HG03097 (cell line): ENCODE data around the gene GAS6.
"Not testable (repeated sequence)": the region's sequence is repeated elsewhere in the genome, so short reads cannot be mapped to it uniquely, and the experiment has no call there.

Experiments used
- ATAC-seq: cut with Tn5 transposase; IDR thresholded peaks from one replicate; pipeline ENCODE4 v1.9.1; 2021; ENCODE audit not compliant: unreplicated experiment, low FRiP score

GAS6 gene

DNA sequence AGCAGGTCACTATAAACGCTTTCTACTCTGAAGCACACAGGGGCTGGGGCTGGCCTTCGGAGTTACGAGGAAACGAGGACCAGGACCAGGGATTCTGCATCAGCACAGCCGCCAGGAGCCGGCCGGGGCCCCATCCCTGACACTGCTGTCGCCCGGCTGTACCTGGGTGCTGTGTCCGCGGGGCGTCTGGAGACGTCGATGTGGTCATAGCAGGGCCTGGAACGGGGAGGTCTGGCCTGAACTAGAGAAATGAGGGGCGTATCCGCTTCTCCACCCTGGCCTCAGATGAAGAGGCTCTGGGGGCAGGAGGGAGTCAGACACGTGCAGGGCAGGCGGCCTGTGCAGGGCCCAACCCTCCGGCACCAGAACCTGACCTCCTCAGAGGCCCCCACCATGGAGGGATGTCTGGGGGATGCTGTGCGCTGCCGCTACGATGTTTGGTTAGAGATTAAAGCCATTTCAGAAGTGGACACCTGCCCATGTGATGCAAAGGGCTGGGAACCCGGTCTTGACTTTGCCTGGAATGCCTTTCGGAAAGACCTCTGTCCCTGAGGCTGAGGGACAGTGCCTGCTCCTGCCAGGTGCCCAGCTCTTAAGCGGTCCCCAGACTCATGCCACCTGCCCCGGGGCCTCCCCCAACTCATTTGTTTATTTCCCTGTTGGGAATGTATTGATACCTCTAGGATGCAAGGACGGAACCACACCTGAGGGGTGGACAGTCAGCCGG lies 21.4 kb downstream of the GAS6 start:
- no peak for ATAC-seq

DNA sequence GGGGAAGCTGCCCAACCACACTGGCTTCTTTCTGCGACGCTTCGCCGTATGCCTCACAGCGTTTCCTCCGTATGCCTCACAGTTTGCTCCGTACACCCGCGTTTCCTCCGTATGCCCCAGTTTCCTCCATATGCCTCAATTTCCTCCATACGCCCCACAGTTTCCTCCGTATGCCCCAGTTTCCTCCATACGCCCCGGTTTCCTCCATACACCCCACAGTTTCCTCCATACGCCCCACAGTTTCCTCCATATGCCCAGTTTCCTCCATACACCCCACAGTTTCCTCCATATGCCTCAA lies 22.6 kb downstream of the GAS6 start:
- ATAC-seq: no peak

DNA sequence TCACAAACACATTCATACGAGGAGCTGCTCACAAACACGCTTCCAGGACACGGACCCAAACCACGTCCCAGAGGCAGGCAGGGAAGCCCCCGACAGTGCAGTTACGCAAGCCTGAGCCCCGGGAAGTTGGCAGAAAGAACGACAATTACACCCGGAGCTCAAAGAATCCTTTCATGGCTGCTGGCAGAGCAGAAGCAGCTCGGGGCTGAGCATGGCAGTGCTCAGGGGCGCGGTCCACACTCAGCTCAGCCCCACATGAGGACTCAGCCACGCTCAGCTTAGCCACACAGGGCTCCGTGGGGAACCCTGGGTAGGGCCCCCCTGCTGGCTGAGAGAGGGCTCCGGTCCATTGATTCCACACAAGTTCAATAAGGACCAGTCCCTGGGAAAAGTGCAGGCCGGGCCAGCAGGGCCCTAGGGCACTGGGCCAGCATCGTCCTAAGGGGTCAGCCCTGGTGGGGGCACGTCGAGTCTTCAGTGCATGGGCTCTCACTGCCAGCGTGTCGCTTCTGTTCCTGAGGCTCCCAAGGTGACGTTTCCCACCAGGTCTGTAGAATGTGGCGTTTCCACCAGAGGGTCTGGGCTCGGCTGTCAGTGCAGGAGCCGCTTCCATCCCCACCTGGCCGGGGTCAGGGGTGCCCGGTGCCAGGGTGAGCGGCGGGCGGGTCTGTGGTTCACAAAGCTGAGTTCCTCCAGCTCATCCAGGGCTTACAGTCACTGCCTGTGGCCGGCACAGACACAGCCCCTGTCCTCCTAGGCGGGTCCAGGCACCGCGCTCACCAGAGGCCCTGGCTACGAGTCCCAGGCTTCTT lies 23.1 kb downstream of the GAS6 start:
- no peak for ATAC-seq

DNA sequence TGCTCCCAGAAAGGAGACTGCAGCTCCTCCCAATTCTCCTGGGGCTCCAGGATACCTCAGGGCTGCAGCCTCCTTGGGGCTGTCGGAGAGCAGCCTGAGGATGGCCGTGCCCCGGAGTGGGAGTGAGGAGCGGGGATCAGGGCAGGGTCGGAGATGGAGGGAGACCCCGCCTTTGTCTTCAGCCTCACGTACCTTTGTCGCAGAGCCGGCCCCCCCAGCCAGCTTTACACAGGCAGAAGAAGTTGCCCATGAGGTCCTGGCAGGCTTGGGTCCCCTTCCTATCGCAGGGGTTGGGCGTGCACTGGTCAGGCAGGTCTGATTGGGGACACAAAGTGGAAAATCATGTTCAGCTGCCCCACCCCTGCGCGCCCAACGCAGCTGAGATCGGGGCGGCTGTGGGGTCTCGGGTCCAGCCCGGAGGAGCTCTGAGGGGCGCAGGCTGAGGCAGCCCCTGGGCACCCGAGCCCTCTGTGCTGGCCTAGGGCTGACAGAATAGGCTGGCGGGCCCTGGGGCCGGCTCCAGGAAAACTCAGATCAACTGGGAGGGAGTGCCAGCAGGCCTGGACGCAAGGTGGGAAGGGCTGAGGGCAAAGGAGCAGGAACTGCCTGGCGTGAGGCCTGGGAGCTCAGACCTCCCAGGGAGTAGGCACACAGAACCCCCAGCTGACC lies 24.2 kb downstream of the GAS6 start:
- ATAC-seq: no peak

DNA sequence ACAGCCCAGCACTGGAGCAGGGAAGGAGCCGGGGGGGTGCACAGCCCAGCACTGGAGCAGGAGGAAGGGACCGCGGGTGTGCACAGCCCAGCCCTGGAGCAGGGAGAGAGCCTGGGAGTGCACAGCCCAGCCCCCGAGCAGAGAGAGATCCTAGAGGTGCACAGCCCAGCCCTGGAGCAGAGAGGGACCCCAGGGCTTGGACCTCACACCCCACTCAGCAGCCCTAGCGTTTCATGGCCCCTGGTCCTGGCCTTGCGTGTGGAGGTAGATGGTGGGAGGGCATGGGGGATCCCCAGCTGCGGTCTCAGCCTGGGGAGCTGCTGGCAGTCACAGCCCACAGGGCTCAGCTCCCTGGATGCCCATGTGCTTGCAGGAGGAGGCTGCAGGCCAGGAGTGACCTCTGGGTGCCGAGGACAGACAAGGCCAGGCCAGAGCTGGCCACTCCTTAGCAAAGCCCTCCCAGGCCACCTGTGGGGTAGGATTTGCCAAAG lies 25.1 kb downstream of the GAS6 start:
- no peak for ATAC-seq

DNA sequence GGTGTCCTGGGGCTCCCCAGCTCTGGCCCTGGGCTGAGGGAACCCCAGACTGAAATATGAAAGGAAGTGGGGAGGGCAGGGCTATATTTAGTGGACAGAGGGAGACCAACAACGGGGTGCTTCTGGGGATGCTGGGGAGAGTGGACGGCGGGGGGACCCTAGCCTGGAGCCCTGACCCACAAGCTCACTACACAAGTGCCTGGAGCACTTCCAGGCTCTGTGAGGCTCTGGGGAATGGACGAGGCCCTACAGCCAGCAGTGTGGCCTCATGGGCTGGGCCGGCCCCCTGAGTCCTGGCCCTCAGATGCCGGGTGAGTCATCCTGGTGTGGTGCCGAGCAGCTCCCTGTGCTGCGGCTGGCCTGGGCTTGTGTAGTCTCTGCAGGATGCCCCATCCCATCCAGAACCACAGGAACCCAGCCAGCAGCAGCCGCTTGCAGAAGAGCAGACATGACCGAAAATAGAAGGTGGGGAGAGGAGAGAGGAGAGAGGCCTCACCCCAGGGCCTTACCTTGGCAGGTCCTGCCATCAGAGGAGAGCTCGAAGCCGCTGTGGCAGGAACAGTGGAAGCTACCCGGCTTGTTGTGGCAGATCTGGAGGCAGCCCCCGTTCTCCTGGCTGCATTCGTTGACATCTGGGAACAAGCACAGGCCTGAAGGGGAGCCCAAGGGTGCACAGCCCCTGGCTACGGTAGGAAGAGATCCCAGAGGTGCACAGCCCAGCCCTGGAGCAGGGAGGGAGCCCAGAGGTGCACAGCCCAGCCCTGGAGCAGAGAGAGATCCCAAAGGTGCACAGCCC lies 26.1 kb downstream of the GAS6 start:
- ATAC-seq: no peak

DNA sequence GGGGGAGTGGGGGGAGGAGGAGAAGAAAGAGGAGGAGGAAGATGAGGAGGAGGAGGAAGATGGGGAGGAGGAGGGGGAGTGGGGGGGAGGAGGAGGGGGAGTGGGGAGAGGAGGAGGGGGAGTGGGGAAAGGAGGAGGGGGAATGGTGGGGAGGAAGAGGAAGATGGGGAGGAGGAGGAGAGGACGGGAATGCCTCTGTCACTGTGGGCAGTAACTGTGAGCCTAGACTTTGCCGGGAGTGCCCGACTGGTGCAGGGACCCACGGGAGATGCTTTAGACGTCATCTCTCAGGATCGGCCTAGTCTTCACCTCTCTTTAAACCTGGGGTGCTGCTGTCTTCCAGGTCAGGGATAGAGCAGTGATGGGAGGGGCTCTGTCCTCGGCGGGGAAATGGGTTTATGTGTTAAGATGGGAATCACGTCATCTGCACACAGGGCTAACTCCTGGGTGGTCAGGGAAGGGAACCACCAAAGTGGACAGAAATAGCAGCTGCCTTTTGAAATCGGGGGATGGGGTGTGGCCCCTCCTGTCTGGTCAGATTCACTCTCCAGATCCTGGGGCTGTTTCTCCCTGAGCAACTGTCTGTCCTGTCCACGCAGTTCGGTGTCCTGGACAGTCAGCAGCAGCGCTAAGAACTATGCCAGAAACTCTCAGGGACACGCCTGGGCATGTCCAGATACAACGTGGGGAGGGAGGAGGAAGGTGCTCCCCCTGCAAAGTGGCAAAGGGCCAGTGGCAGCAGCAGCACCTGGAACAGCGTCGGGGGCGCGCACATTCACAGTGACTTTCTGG lies 26.9 kb downstream of the GAS6 start:
- ATAC-seq: no peak

DNA sequence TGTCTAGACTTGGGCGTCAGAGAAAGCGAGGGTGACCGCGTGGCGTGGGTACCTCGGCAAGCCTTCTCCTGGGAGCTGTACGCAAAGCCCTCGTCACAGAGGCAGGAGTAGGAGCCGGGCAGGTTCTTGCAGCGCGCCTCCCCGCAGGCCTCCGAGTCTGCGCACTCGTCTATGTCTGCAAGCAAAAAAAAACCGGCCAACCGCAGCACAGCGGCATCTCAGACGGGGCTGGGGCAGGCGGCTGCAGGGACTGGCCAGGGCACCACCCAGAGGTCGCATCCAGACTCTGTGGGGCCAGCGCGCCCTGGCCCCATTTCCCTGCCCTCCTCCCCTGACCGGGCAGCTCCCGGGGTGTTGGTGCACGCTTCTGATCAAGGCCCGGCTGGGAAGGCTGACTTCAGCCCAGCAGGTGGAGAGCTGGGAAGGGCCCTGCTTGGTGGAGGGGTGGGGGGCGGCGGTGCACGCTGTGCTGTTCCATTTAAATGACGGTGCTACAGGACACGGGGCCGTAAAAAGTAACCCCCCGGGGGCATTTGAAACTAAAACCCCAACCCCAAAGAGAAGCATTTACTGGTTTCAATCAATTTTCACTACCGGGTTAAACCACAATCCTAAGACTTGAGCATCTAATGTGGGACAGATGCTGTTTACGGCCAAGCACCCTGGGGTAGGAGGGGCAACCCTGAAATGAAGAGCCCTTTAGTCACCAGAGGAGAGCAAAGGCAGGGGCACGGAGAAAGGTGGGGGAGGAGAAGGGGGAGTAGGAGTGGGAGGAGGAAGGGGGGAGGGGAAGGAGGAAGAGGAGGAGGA lies 28.2 kb downstream of the GAS6 start:
- ATAC-seq: no peak

DNA sequence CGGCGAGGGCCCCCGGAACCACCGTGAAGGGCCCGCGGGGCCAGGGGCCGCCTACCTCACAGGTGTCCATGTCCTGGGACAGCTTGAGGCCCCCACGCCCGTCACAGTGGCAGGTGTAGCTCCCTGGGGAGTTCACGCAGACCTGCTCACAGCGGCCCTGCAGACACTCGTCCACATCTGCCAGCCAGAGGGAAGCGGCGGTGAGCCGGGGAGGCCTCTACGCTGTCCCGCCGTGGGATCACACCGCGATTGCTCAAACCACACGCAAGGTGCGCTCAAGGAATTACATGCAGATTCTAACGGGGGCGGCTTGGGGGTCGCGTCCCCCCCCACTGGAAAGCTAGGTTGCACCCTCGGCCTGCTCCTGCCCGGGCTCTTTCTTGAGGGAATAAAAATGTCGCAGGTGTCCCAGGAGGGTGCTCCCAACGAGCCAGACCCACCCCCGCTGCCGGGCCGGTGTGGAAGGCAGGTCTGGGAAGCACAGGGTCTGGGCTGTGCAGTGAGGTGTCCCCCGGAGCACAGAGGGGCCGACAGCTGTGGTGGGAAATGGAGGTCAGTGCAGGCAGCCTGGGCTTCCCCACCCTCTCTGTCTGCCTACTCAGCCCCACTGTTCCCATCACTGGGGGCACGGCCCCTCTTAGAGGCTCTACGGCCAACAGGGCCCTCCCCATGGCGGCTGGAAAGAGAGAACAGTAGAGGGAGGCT lies 29.2 kb downstream of the GAS6 start:
- ATAC-seq: no peak

DNA sequence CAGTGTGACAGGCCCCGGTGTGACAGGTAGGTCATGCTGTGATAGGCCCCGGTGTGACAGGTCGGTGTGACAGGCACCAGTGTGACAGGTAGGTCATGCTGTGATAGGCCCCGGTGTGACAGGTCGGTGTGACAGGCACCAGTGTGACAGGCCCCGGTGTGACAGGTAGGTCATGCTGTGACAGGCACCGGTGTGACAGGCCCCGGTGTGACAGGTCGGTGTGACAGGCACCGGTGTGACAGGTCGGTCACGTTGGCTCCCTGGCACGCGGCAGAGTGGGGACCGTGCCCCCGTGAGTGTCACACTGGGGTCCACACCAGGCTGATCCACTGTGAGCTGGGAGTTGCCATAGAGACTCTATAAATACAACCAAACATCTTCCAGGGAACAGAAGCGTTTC lies 29.9 kb downstream of the GAS6 start:
- not testable (repeated sequence) for ATAC-seq

DNA sequence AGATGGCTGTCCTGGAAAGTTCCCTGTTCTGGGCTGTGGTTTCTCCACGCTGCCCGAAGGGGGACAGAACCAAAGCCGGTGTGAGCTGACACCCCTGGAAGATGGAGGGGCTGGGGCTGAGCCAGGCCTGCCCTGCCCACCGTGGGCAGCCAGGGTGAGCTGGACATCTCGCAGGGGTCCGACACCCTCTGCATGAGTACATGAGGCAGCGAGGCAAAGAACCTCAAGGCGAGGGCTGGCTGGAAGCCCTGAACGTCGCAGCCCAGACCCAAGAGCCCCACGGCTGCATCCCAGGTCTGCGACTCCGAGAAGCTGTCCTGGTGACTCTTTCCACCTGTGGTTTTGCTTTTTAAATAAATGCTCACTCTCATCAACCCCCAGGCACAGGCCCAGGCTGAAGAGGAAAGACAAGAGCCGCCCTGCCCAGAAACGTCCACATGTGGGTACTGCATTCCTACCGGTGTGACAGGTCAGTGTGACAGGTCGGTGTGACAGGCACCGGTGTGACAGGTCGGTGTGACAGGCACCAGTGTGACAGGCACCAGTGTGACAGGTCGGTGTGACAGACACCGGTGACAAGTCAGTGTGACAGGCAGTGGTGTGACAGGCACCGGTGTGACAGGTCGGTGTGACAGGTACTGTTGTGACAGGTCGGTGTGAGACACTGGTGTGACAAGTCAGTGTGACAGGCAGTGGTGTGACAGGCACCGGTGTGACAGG lies 30.6 kb downstream of the GAS6 start:
- ATAC-seq: no peak

DNA sequence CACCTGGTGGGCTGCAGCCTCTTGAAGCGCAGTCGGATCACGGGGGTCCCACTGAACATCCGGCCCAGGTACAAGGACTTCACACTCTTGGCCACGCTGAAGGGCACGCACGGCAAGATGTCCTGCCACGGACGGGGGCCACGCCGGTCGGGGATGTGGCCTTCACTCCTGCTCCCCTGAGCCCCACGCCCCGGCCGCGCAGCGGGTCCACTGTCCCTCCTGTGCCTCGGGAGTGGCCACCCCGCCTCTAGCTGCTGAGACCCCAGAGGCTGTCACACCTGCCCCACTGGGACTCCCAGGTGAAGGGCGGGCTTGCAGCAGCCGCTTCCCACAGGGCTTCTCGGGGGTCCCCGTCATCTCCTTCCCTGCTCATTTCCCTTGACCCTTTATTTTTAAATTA lies 31.2 kb downstream of the GAS6 start:
- no peak for ATAC-seq

DNA sequence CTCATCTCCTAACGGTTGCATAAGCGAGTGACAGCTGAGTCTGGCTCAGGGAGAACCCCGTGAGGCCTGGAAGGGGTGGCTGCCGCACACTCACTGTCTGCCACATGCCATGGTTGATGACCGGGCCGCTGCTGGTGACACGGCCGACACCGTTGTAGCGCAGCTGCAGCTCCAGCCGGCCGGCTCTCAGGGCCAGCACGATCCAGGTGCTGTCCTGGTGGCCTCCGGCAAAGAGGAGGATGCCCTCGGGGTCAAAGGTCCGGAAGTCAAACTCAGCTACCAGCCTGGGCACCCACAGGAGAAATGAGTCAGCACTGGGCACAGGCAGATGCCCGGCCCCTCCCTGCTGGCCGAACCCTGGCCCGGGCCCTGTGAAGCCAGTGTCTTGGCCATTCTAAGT lies 31.7 kb downstream of the GAS6 start:
- no peak for ATAC-seq

DNA sequence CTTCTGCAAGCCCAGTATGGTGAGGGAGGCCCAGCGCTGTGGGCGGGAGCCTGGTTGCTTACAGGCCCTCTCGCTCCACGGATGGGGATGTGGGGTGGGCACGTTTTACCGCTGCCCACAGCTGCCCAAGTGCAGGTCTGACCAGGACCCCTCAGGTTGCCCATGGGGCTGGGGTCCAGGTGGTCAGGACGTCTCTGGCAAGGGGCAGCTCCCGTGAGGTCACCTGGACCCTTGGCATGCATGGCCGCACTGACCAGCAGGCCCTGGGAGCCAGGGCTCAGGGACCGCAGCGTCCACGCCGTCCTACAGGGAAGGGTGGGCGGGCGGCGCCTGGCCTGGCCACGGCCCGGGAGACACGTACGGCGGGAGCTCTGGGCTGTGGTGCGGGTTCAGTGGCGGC lies 32.8 kb downstream of the GAS6 start:
- ATAC-seq: no peak

DNA sequence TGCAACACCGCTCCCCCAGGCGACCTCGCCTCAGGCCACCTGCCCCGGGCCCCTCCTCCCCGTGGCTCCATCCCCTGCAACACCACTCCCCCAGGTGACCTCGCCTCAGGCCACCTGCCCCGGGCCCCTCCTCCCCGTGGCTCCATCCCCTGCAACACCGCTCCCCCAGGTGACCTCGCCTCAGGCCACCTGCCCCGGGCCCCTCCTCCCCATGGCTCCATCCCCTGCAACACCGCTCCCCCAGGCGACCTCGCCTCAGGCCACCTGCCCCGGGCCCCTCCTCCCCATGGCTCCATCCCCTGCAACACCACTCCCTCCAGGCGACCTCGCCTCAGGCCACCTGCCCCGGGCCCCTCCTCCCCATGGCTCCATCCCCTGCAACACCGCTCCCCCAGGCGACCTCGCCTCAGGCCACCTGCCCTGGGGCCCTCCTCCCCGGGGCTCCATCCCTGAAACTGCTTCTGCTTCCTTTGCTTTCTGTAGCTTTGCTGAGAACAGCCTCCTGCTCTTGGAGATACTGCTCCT lies 33.4 kb downstream of the GAS6 start:
- not testable (repeated sequence) for ATAC-seq

DNA sequence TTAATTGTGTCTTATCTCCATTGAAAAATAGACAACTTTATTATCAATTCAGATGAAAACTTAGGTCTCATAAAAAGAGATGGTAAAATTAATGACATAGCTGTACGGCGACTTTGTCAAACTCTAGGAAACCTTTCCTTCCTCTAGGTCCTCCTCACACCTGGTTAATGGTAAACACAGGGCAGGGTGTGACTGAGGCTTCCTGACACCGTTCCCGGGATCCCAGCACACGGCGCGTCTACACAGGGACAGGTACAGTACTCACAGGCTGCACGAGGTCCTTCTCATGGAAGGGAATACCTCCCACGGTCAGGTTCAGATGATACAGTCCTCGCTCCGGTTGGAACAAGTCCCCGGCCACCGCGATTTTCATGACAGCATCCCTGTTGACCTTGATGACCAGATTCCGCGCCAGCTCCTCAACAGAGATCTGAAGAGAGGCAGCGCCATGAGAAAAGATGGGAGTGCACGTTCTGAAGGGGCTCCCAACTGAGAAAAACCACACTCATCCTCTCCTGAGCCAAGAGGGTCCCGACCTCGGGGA lies 35.5 kb downstream of the GAS6 start:
- no peak for ATAC-seq

DNA sequence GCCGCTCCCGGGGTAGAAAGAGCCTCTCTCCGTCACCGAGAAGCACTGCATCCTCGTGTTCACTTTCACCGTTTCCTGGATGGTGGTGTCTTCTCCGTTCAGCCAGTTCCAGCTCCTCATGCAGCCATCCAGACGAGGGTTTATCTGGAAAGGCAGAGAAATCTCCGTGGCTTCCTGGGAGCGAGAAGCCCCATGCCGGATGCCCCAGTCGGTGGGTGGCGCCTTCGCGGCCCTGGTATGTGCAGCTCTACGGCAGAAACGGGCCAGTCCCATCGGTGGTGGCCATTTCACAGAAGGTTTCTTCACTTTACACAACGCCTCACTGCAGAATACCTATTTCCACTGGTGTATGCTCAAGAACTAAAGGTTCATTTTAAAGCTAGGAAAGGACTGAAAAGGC lies 36.9 kb downstream of the GAS6 start:
- no peak for ATAC-seq
